HepG2 (cell line): ENCODE data around the gene ACTN4. TPM values are rescaled to one million over a fixed set of nuclear protein-coding genes. Genes with fewer than 3 reads are reported as not detected.
A peak's percentile ranks its signal among the peaks of the same experiment; 100 is the strongest.

Experiments used
- ATAC-seq: fragments of 200-7000 bp; cut with Tn5 transposase; 3 replicates; pipeline ENCODE4 v1.9.1; 2020; ENCODE audit warnings: mild to moderate bottlenecking, moderate library complexity
- BruUV-seq: library from RNA; stranded (reverse); fragments of 400-500 nt; replicated peaks from 2 replicates; lab custom pipeline; 2021; lab: Mats Ljungman, UMichigan
- CTCF ChIA-PET: fragments of 300-600 bp; formaldehyde crosslinking; extraction: SDS; loops from one replicate; lab custom pipeline; 2021; ENCODE audit warnings: low total read pairs, inconsistent platforms, low intra/inter-chr PET ratio; lab: Yijun Ruan, JAX
- POLR2A ChIA-PET: fragments of 350-600 bp; sonication (Branson Sonifier 250); formaldehyde crosslinking; loops from one replicate; lab custom pipeline; 2020; ENCODE audit warnings: antibody characterized with exemption, inconsistent platforms; lab: Yijun Ruan, JAX
- DNase-seq: peaks from one replicate; pipeline ENCODE4 v3.0.0-alpha.2; 2015; ENCODE audit warnings: low spot score
- FAIRE-seq: peaks from 3 replicates; lab custom pipeline; 2011; peaks lifted over from hg19 to GRCh38; lab: Jason Lieb, UNC
- H2AFZ ChIP-seq: one replicate; pipeline ENCODE4 v1.6.1; 2011; ENCODE audit warnings: low read length, inconsistent platforms
- H3K27ac ChIP-seq: fragments of 300-600 bp; 3 replicates; pipeline ENCODE4 v1.8.0; 2011; ENCODE audit warnings: mixed run types, mild to moderate bottlenecking, mixed read lengths, low read length, inconsistent platforms; ENCODE audit not compliant: insufficient read depth; ENCODE audit errors: extremely low read length
- H3K27me3 ChIP-seq, 2 experiments: fragments of 200-600 bp in 1 of 2; 2 replicates in 1 of 2; 3 replicates in 1 of 2; pipeline versions ENCODE4 v1.6.0 to v1.8.0; 2011; ENCODE audit warnings: low read length in 2 of 2, mild to moderate bottlenecking in 2 of 2, moderate library complexity in 2 of 2, inconsistent platforms in 1 of 2; ENCODE audit not compliant: insufficient read depth in 2 of 2, control insufficient read depth in 1 of 2
- H3K36me3 ChIP-seq, 2 experiments: fragments of 200-600 bp in 1 of 2; replicated peaks in 1 of 2; 2 replicates in 1 of 2; 3 replicates in 1 of 2; pipeline versions ENCODE4 v1.5.1 to v1.8.0; 2011; ENCODE audit warnings: low read length in 2 of 2, inconsistent platforms in 1 of 2; ENCODE audit not compliant: insufficient read depth in 2 of 2, control insufficient read depth in 1 of 2
- H3K4me1 ChIP-seq: 2 replicates; pipeline ENCODE4 v1.5.1; 2012; ENCODE audit warnings: low read length, inconsistent platforms; ENCODE audit not compliant: insufficient read depth
- H3K4me2 ChIP-seq: 2 replicates; pipeline ENCODE4 v1.6.0; 2011; ENCODE audit warnings: low read depth, low read length, inconsistent platforms
- H3K4me3 ChIP-seq, 3 experiments: fragments of 200-600 bp in 1 of 3; sonication (generic), shearing (Covaris generic) in 1 of 3; replicated peaks in 1 of 3; 2 replicates each; pipeline ENCODE4 v1.5.1; 2011 to 2016; ENCODE audit warnings: low read length in 3 of 3, inconsistent platforms in 2 of 3, low read depth in 2 of 3, mild to moderate bottlenecking in 2 of 3, control low read depth in 1 of 3, mixed read lengths in 1 of 3; ENCODE audit not compliant: insufficient read depth in 1 of 3
- H3K79me2 ChIP-seq: one replicate; pipeline ENCODE4 v1.6.1; 2011; ENCODE audit warnings: low read length, inconsistent platforms; ENCODE audit not compliant: insufficient read depth
- H3K9ac ChIP-seq: 2 replicates; pipeline ENCODE4 v1.6.0; 2011; ENCODE audit warnings: mild to moderate bottlenecking, low read depth, low read length, inconsistent platforms; ENCODE audit not compliant: insufficient read depth
- H3K9me3 ChIP-seq: 2 replicates; pipeline ENCODE4 v1.5.1; 2012; ENCODE audit warnings: mild to moderate bottlenecking, low read length
- H4K20me1 ChIP-seq: 2 replicates; pipeline ENCODE4 v1.6.0; 2011; ENCODE audit warnings: inconsistent platforms, mild to moderate bottlenecking, low read length, moderate library complexity; ENCODE audit not compliant: insufficient read depth
- AGO2 ChIP-seq: fragments of 200-400 bp; formaldehyde crosslinking; optimal IDR thresholded peaks from 2 replicates; pipeline ENCODE3; 2017; ENCODE audit warnings: mild to moderate bottlenecking, low read depth, low read length, moderate library complexity
- BRD4 ChIP-seq: sonication (generic); formaldehyde crosslinking; IDR thresholded peaks from 2 replicates; pipeline ENCODE4 v1.4.0; 2020; ENCODE audit warnings: missing genetic modification reagents
- DPF2 ChIP-seq: sonication (generic); formaldehyde crosslinking; IDR thresholded peaks from 2 replicates; pipeline ENCODE4 v1.4.0; 2020; ENCODE audit warnings: mild to moderate bottlenecking, low read depth, missing genetic modification reagents, borderline replicate concordance
- NFKBIZ ChIP-seq: IDR thresholded peaks from 2 replicates; pipeline ENCODE4 v1.6.1; 2018; ENCODE audit warnings: missing genetic modification reagents, missing compliant biosample characterization
- SAFB2 ChIP-seq: sonication (generic); formaldehyde crosslinking; IDR thresholded peaks from 2 replicates; pipeline ENCODE4 v1.5.1; 2020; ENCODE audit warnings: missing genetic modification reagents, low read depth, mild to moderate bottlenecking, borderline replicate concordance
- SNAI1 ChIP-seq: sonication (generic); formaldehyde crosslinking; IDR thresholded peaks from 2 replicates; pipeline ENCODE4 v1.5.0; 2020; ENCODE audit warnings: mild to moderate bottlenecking, missing genetic modification reagents, borderline replicate concordance
- ZBTB38 ChIP-seq: sonication (generic); formaldehyde crosslinking; IDR thresholded peaks from 2 replicates; pipeline ENCODE4 v1.5.1; 2020; ENCODE audit warnings: mild to moderate bottlenecking, missing genetic modification reagents
- WGBS: methylation state at CpG from one replicate; pipeline ENCODE4 v1.1.6; 2017; ENCODE audit warnings: low lambda C conversion rate; 5-methylcytosine and 5-hydroxymethylcytosine counted together
- in situ Hi-C: cut with HindIII; loops from 2 replicates; pipeline ENCODE4 v1.10.0; 2017; ENCODE audit warnings: low pct_unique_long_range_greater_than_20kb; ENCODE audit not compliant: extremely low pct_ligation_motif_present
- intact Hi-C: fragments of 100-400 bp; cut with micrococcal nuclease; formaldehyde crosslinking; loops from one replicate; pipeline ENCODE4 v1.10.0; 2022; ENCODE audit not compliant: unreplicated experiment
- polyA plus RNA-seq, 8 experiments: library from polyadenylated mRNA; depleted of rRNA in 3 of 8; stranded (reverse) in 7 of 8; unstranded in 1 of 8; fragments of >200 nt; fragmentation: Illumina TruSeq in 4 of 8; extraction: Trizol in 4 of 8; gene quantifications; 2 replicates each; pipeline versions ENCODE4 v1.2.1 to v1.2.3, GENCODE V29; 2011 to 2016; ENCODE audit warnings: low read depth in 4 of 8, missing spikeins in 1 of 8, mixed read lengths in 1 of 8; ENCODE audit not compliant: insufficient read depth in 1 of 8
- total RNA-seq, 5 experiments: library from RNA; depleted of rRNA; stranded (reverse); fragments of >200 nt; fragmentation: Illumina TruSeq; extraction: Trizol; gene quantifications; 2 replicates each; pipeline ENCODE4 v1.2.3, GENCODE V29; 2016; ENCODE audit warnings: low read depth in 1 of 5
- TF ChIP-seq, protein P1 (sequence below): sonication (generic); formaldehyde crosslinking; IDR thresholded peaks from 2 replicates; pipeline ENCODE4 v1.4.0; 2020; ENCODE audit warnings: missing genetic modification reagents
- TF ChIP-seq, protein P2 (sequence below): sonication (generic); formaldehyde crosslinking; IDR thresholded peaks from 2 replicates; pipeline ENCODE4 v1.4.0; 2020; ENCODE audit warnings: missing genetic modification reagents
- TF ChIP-seq, protein P3 (sequence below): sonication (generic); formaldehyde crosslinking; IDR thresholded peaks from 2 replicates; pipeline ENCODE4 v1.8.0; 2023; ENCODE audit warnings: mild to moderate bottlenecking, missing genetic modification reagents
- TF ChIP-seq, protein P4 (sequence below): sonication (generic); formaldehyde crosslinking; IDR thresholded peaks from 2 replicates; pipeline ENCODE4 v1.4.0; 2020; ENCODE audit warnings: missing genetic modification reagents, mild to moderate bottlenecking, borderline replicate concordance
- TF ChIP-seq, protein P5 (sequence below): sonication (generic); formaldehyde crosslinking; IDR thresholded peaks from 2 replicates; pipeline ENCODE4 v1.8.0; 2022; ENCODE audit warnings: missing genetic modification reagents, mild to moderate bottlenecking, borderline replicate concordance
- TF ChIP-seq, protein P6 (sequence below): IDR thresholded peaks from 2 replicates; pipeline ENCODE4 v1.6.1; 2016; ENCODE audit warnings: mild to moderate bottlenecking, missing biosample characterization, missing genetic modification reagents
- TF ChIP-seq, protein P7 (sequence below): sonication (generic); formaldehyde crosslinking; IDR thresholded peaks from 2 replicates; pipeline ENCODE4 v1.5.0; 2020; ENCODE audit warnings: missing genetic modification reagents, mild to moderate bottlenecking, borderline replicate concordance

Gene ACTN4
- total and polyA plus RNA-seq, 2 of the 13 experiments (the other 11 are each of a cell fraction or from before 2014, with no cell fraction given) = 171 to 192 TPM

DNA sequence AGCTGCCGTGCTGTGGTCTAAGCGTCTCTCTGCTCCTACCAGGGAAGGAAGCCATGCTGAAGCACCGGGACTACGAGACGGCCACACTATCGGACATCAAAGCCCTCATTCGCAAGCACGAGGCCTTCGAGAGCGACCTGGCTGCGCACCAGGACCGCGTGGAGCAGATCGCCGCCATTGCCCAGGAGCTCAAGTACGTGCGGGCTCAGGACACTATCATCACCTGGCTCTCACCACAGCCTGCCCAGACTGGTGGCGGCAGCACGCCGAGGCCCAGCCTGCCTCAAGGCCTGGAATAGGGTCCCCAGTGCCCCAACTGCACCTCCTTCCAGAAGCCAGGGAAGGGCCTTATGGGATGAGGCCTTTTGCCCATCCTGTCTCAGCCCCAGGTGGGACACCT, 74.0 kb downstream of the ACTN4 start:
- intact Hi-C loops (loop anchor here (5.0 kb wide), 1 partner anchor 69 kb away; no protein-coding TSS in a partner anchor), in situ Hi-C loops (no loop called here)
- Histone ChIP-seq H3K79me2 (no peaks in the 10 kb centered on the region), H3K36me3 (peaks cover 29 to 69% of the 10 kb centered on the region in 2 experiments), H2AFZ (no peak overlapping the region), H3K4me1 (peaks cover 50% of the 10 kb centered on the region), H3K27ac (peak overlapping the region; percentile 82), H3K4me2 (peak overlapping the region; percentile 10; the same call in 1 of the 2 replicates), H3K4me3 (no peak overlapping the region), H3K9ac (peak overlapping the region; percentile 63), H4K20me1 (no peaks in the 10 kb centered on the region), H3K27me3 (no peaks in the 10 kb centered on the region), H3K9me3 (no peaks in the 10 kb centered on the region)
- no TSS peak for BruUV-seq
- CTCF ChIA-PET = no interaction called here
- ATAC-seq = peak; percentile 15
- POLR2A ChIA-PET = interaction anchor here (0.8 to 3.2 kb wide), 7 partner anchors 20 to 130 kb away, joined by 3 to 26 read pairs (median 6); partner anchors contain the start of genes ACTN4 and ECH1
- FAIRE-seq = no peak
- DNase-seq = no peak
- 81% methylated on average over 5 of the region's 20 CpGs for WGBS
- TF ChIP-seq DPF2 (CRISPR knock-in tag) (0 out of 2 replicates have a peak, but pooled peaks have one; percentile 2), SNAI1 (CRISPR knock-in tag) (no peak), AGO2 (peak; percentile 74), BRD4 (0 out of 2 replicates have a peak, but pooled peaks have one; percentile 31), NFKBIZ (CRISPR knock-in tag) (no peak), ZBTB38 (CRISPR knock-in tag) (peak; percentile 67), SAFB2 (0 out of 2 replicates have a peak, but pooled peaks have one; percentile 60)
- TF ChIP-seq, protein P1, sequence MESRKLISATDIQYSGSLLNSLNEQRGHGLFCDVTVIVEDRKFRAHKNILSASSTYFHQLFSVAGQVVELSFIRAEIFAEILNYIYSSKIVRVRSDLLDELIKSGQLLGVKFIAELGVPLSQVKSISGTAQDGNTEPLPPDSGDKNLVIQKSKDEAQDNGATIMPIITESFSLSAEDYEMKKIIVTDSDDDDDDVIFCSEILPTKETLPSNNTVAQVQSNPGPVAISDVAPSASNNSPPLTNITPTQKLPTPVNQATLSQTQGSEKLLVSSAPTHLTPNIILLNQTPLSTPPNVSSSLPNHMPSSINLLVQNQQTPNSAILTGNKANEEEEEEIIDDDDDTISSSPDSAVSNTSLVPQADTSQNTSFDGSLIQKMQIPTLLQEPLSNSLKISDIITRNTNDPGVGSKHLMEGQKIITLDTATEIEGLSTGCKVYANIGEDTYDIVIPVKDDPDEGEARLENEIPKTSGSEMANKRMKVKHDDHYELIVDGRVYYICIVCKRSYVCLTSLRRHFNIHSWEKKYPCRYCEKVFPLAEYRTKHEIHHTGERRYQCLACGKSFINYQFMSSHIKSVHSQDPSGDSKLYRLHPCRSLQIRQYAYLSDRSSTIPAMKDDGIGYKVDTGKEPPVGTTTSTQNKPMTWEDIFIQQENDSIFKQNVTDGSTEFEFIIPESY (CRISPR knock-in tag) = 0 out of 2 replicates have a peak, but pooled peaks have one; percentile 52
- TF ChIP-seq, protein P2, sequence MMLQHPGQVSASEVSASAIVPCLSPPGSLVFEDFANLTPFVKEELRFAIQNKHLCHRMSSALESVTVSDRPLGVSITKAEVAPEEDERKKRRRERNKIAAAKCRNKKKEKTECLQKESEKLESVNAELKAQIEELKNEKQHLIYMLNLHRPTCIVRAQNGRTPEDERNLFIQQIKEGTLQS = peak; percentile 10; the same call in 1 of the 2 replicates
- TF ChIP-seq, protein P3, sequence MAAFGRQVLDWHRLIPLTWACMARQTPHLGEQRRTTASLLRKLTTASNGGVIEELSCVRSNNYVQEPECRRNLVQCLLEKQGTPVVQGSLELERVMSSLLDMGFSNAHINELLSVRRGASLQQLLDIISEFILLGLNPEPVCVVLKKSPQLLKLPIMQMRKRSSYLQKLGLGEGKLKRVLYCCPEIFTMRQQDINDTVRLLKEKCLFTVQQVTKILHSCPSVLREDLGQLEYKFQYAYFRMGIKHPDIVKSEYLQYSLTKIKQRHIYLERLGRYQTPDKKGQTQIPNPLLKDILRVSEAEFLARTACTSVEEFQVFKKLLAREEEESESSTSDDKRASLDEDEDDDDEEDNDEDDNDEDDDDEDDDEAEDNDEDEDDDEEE = peak; percentile 29; the same call in 1 of the 2 replicates
- TF ChIP-seq, protein P4, sequence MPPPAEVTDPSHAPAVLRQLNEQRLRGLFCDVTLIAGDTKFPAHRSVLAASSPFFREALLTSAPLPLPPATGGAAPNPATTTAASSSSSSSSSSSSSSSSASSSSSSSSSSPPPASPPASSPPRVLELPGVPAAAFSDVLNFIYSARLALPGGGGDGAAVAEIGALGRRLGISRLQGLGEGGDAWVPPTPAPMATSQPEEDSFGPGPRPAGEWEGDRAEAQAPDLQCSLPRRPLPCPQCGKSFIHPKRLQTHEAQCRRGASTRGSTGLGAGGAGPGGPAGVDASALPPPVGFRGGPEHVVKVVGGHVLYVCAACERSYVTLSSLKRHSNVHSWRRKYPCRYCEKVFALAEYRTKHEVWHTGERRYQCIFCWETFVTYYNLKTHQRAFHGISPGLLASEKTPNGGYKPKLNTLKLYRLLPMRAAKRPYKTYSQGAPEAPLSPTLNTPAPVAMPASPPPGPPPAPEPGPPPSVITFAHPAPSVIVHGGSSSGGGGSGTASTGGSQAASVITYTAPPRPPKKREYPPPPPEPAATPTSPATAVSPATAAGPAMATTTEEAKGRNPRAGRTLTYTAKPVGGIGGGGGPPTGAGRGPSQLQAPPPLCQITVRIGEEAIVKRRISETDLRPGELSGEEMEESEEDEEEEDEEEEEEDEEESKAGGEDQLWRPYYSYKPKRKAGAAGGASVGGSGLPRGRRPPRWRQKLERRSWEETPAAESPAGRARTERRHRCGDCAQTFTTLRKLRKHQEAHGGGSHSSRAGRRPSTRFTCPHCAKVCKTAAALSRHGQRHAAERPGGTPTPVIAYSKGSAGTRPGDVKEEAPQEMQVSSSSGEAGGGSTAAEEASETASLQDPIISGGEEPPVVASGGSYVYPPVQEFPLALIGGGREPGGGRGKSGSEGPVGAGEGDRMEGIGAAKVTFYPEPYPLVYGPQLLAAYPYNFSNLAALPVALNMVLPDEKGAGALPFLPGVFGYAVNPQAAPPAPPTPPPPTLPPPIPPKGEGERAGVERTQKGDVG = 0 out of 2 replicates have a peak, but pooled peaks have one; percentile 13
- TF ChIP-seq, protein P5, sequence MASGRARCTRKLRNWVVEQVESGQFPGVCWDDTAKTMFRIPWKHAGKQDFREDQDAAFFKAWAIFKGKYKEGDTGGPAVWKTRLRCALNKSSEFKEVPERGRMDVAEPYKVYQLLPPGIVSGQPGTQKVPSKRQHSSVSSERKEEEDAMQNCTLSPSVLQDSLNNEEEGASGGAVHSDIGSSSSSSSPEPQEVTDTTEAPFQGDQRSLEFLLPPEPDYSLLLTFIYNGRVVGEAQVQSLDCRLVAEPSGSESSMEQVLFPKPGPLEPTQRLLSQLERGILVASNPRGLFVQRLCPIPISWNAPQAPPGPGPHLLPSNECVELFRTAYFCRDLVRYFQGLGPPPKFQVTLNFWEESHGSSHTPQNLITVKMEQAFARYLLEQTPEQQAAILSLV (CRISPR knock-in tag) = no peak
- TF ChIP-seq, protein P6, sequence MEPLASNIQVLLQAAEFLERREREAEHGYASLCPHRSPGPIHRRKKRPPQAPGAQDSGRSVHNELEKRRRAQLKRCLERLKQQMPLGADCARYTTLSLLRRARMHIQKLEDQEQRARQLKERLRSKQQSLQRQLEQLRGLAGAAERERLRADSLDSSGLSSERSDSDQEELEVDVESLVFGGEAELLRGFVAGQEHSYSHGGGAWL (CRISPR knock-in tag) = no peak; the same call in 1 of the 2 replicates
- TF ChIP-seq, protein P7, sequence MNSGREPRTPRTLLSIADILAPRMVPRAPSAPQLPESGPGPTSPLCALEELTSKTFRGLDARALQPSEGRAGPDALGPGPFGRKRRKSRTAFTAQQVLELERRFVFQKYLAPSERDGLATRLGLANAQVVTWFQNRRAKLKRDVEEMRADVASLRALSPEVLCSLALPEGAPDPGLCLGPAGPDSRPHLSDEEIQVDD (CRISPR knock-in tag) = no peak
